Epithelial cell of proximal tubule (primary cell): ENCODE results near the gene PTP4A1. TPM values are rescaled to one million over a fixed set of nuclear protein-coding genes. Genes with fewer than 3 reads are reported as not detected.

Source experiments
- DNase-seq: peaks from one replicate; pipeline ENCODE4 v3.0.0-alpha.2; 2011; ENCODE audit warnings: low read depth
- H3K4me3 ChIP-seq: 2 replicates; pipeline ENCODE4 v1.5.1; 2011; ENCODE audit warnings: low read depth, mild to moderate bottlenecking, low read length
- CTCF ChIP-seq: conservative IDR thresholded peaks from 2 replicates; pipeline ENCODE4 v1.5.1; 2012; ENCODE audit warnings: low read depth, mild to moderate bottlenecking, low read length
- total RNA-seq: library from RNA; depleted of rRNA; stranded (reverse); fragments of >200 nt; gene quantifications from 2 replicates; pipeline ENCODE4 v1.2.3, GENCODE V29; 2015

Gene PTP4A1
- total RNA-seq, 1 donor from 2014 or later: 10.9 TPM

- H3K4me3 ChIP-seq: no peak overlapping the region
- no peak for TF ChIP-seq CTCF
- no peak for DNase-seq
Measured at GRCh38 chr6:63530182-63530581, 42.1 kb upstream of the PTP4A1 start.

- TF ChIP-seq CTCF: no peak
- no peak for DNase-seq
- no peak overlapping the region for H3K4me3 ChIP-seq
Measured at GRCh38 chr6:63530991-63531390, 41.3 kb upstream of the PTP4A1 start.

GRCh38 chr6:63533026-63533425 lies 39.3 kb upstream of the PTP4A1 start:
- no peak for TF ChIP-seq CTCF
- no peak overlapping the region for H3K4me3 ChIP-seq

GRCh38 chr6:63533952-63534351 lies 38.3 kb upstream of the PTP4A1 start:
- TF ChIP-seq CTCF: no peak
- no peak overlapping the region for H3K4me3 ChIP-seq
- DNase-seq: no peak

More at GRCh38 chr6:63533026-63533425, 39.3 kb upstream of the PTP4A1 start:
- DNase-seq: no peak

GRCh38 chr6:63537201-63537958 lies 34.9 kb upstream of the PTP4A1 start:
- TF ChIP-seq CTCF: no peak
- no peak overlapping the region for H3K4me3 ChIP-seq
- DNase-seq: no peak

GRCh38 chr6:63537959-63538300 lies 34.4 kb upstream of the PTP4A1 start:
- TF ChIP-seq CTCF: no peak
- H3K4me3 ChIP-seq: no peak overlapping the region

GRCh38 chr6:63538550-63538949 lies 33.7 kb upstream of the PTP4A1 start:
- no peak for DNase-seq
- no peak for TF ChIP-seq CTCF
- no peak overlapping the region for H3K4me3 ChIP-seq

More at GRCh38 chr6:63537959-63538300, 34.4 kb upstream of the PTP4A1 start:
- DNase-seq: no peak
